ENCODE data around the gene ACTR1A. TPM values are rescaled to one million over a fixed set of nuclear protein-coding genes. Genes with fewer than 3 reads are reported as not detected.

Gene ACTR1A
- 154 and 207 TPM in 2 replicates for total RNA-seq

GRCh38 chr10:102502337-102503151 is at the start of gene ACTR1A:
Gene ACTR1A, minus strand, starts transcription at chr10:102502712. Its CDS starts 65 bp downstream, at chr10:102502647.

GRCh38 chr10:102503264-102504178 is 1.0 kb upstream of the ACTR1A start, which contains the start of gene SUFU:
Gene SUFU, plus strand, starts transcription at chr10:102503972. Its CDS starts 181 bp downstream, at chr10:102504153.

GRCh38 chr10:102451105-102451969 is 51.2 kb downstream of the ACTR1A start, which contains the start of gene C10orf95:
Gene C10orf95, minus strand, starts transcription at chr10:102451543. Its CDS starts 450 bp downstream, at chr10:102451093.

GRCh38 chr10:102432162-102432950 is 70.2 kb downstream of the ACTR1A start, which contains the start of gene CUEDC2:
Gene CUEDC2, minus strand, starts transcription at chr10:102432574. Its CDS starts 7,386 bp downstream, at chr10:102425188.

Other genes with a start within 250 kb of the ACTR1A start
- 18.5 and 65.1 TPM in 2 replicates for gene NFKB2, start 107.0 kb downstream of the ACTR1A start, total RNA-seq
- under 0.01 and 0.44 TPM in 2 replicates for gene PSD, start 83.9 kb downstream of the ACTR1A start, total RNA-seq
- gene FBXL15, start 81.9 kb downstream of the ACTR1A start, total RNA-seq = 5.5 and 7.6 TPM in 2 replicates
- 33.3 and 41.8 TPM in 2 replicates for gene CUEDC2, start 70.1 kb downstream of the ACTR1A start, total RNA-seq
- not detected in 2 replicates for gene C10orf95, start 51.2 kb downstream of the ACTR1A start, total RNA-seq
- 2.3 and 6.9 TPM in 2 replicates for gene SUFU, start 1.3 kb upstream of the ACTR1A start, total RNA-seq
- 48.4 and 72.8 TPM in 2 replicates for gene TRIM8, start 141.8 kb upstream of the ACTR1A start, total RNA-seq
- 3.2 and 3.7 TPM in 2 replicates for gene ARL3, start 211.7 kb upstream of the ACTR1A start, total RNA-seq
- gene SFXN2, start 211.9 kb upstream of the ACTR1A start, total RNA-seq = 3.7 and 7.4 TPM in 2 replicates
- gene WBP1L, start 241.2 kb upstream of the ACTR1A start, total RNA-seq = 26.6 and 52.7 TPM in 2 replicates

Data from bladder microvascular endothelial cell (primary cell).